ENCODE results near the gene ADGB.
"Not testable (repeated sequence)": the region's sequence is repeated elsewhere in the genome, so short reads cannot be mapped to it uniquely, and the experiment has no call there.

The ADGB gene

GRCh38 chr6:146770275-146770964 is 171.6 kb downstream of the ADGB start:
- FAIRE-seq = no peak

- no peak for FAIRE-seq
Observed at GRCh38 chr6:146770965-146771735, 172.4 kb downstream of the ADGB start.

- no peak for FAIRE-seq
Observed at GRCh38 chr6:146775220-146775619, 176.4 kb downstream of the ADGB start.

GRCh38 chr6:146781836-146782235 is 183.1 kb downstream of the ADGB start:
- FAIRE-seq = peak; percentile 65

- FAIRE-seq = no peak
Observed at GRCh38 chr6:146785001-146785585, 186.3 kb downstream of the ADGB start.

- no peak for FAIRE-seq
Observed at GRCh38 chr6:146787876-146788508, 189.2 kb downstream of the ADGB start.

- FAIRE-seq = no peak
Observed at GRCh38 chr6:146790561-146791091, 191.9 kb downstream of the ADGB start.

GRCh38 chr6:146791930-146792329 is 193.2 kb downstream of the ADGB start:
- no peak for FAIRE-seq

- FAIRE-seq = not testable (repeated sequence)
Observed at GRCh38 chr6:146793218-146793617, 194.4 kb downstream of the ADGB start.

GRCh38 chr6:146795479-146796133 is 196.8 kb downstream of the ADGB start:
- no peak for FAIRE-seq

- FAIRE-seq = not testable (repeated sequence)
Observed at GRCh38 chr6:146803167-146803566, 204.4 kb downstream of the ADGB start.

- no peak for FAIRE-seq
Observed at GRCh38 chr6:146803601-146804000, 204.8 kb downstream of the ADGB start.

- no peak for FAIRE-seq
Observed at GRCh38 chr6:146805546-146806325, 207.0 kb downstream of the ADGB start.

GRCh38 chr6:146809014-146809413 is 210.2 kb downstream of the ADGB start:
- FAIRE-seq = not testable (repeated sequence)

- FAIRE-seq = not testable (repeated sequence)
Observed at GRCh38 chr6:146812811-146813321, 214.1 kb downstream of the ADGB start.

GRCh38 chr6:146813554-146813953 is 214.8 kb downstream of the ADGB start:
- no peak for FAIRE-seq

GRCh38 chr6:146814148-146814750 is 215.5 kb downstream of the ADGB start:
- FAIRE-seq = no peak

GRCh38 chr6:146815511-146816462 is 217.0 kb downstream of the ADGB start:
- FAIRE-seq = not testable (repeated sequence)

- no peak for FAIRE-seq
Observed at GRCh38 chr6:146819596-146820320, 221.0 kb downstream of the ADGB start.
